Testis (tissue), 2 donors: ENCODE measurements around the gene PAFAH1B1.

Experiments
- CTCF ChIP-seq, 3 experiments: fragments of 450-650 bp in 2 of 3; fragments of 200-600 bp in 1 of 3; sonication (generic) in 1 of 3; IDR thresholded peaks; one replicate each; pipeline ENCODE4 v1.5.1; 2016 to 2019; ENCODE audit warnings: antibody characterized with exemption in 3 of 3, mild to moderate bottlenecking in 2 of 3, moderate library complexity in 1 of 3
- POLR2A ChIP-seq: fragments of 450-650 bp; IDR thresholded peaks from one replicate; pipeline ENCODE4 v1.6.1; 2017; ENCODE audit warnings: antibody characterized with exemption, mild to moderate bottlenecking, moderate library complexity

DNA sequence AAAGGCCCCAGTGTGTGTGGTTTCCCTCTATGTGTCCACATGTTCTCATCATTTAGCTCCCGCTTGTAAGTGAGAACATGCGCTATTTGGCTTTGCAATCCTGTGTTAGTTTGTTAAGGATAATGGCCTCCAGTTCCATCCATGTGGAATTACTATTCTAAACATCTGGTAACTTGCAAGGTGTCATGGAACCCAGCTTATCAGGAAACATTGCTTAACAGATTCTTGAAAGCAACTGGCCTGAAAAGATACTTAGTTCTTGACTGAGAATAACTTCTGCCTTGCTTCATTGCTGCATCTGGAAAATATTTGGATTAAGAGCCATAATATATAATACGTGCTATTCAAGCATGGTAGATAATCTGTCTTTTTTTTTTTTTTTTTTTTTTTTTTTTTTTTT is 27.8 kb downstream of the PAFAH1B1 start:
- TF ChIP-seq CTCF (IDR thresholded peaks at IDR 0.05) = no peak
- TF ChIP-seq POLR2A = no peak
